Measurements from ENCODE around the gene CCR9. TPM values are rescaled to one million over a fixed set of nuclear protein-coding genes. Genes with fewer than 3 reads are reported as not detected.

Gene CCR9
- polyA plus RNA-seq, 1 donor = 1.0 TPM

GRCh38 chr3:45917146-45917898 lies 31.0 kb downstream of the CCR9 start:
- Histone ChIP-seq H3K27me3 (ENCODE audit: control insufficient read depth, insufficient read depth, low read length) (no peaks in the 10 kb centered on the region), H3K36me3 (ENCODE audit: control insufficient read depth, insufficient read depth, low read length) (peaks cover 33% of the 10 kb centered on the region), H3K4me3 (ENCODE audit: low read length) (no peak overlapping the region), H3K9me3 (ENCODE audit: control insufficient read depth, low read depth, low read length) (no peaks in the 10 kb centered on the region), H3K27ac (ENCODE audit: low read length) (no peak overlapping the region), H3K4me1 (ENCODE audit: control insufficient read depth, insufficient read depth, low read length) (no peaks in the 10 kb centered on the region)
- DNase-seq = no peak
- 80% methylated on average over 2 of the region's 6 CpGs for WGBS (ENCODE audit: insufficient coverage, low lambda C conversion rate)

GRCh38 chr3:45921158-45922038 lies 35.1 kb downstream of the CCR9 start:
- no peaks in the 10 kb centered on the region for H3K4me1 ChIP-seq (ENCODE audit: control insufficient read depth, insufficient read depth, low read length)
- H3K36me3 ChIP-seq (ENCODE audit: control insufficient read depth, insufficient read depth, low read length) = peaks cover 62% of the 10 kb centered on the region
- no peak overlapping the region for H3K27ac ChIP-seq (ENCODE audit: low read length)
- no peaks in the 10 kb centered on the region for H3K27me3 ChIP-seq (ENCODE audit: control insufficient read depth, insufficient read depth, low read length)
- no peaks in the 10 kb centered on the region for H3K9me3 ChIP-seq (ENCODE audit: control insufficient read depth, low read depth, low read length)
- no peak for DNase-seq
- H3K4me3 ChIP-seq (ENCODE audit: low read length) = no peak overlapping the region
- WGBS (ENCODE audit: insufficient coverage, low lambda C conversion rate) = no CpG with 5 or more reads among the region's 14 CpGs

GRCh38 chr3:45922039-45922326 lies 35.6 kb downstream of the CCR9 start:
- H3K27ac ChIP-seq (ENCODE audit: low read length) = no peak overlapping the region
- no peak for DNase-seq
- WGBS (ENCODE audit: insufficient coverage, low lambda C conversion rate) = no CpG with 5 or more reads among the region's 3 CpGs
- H3K4me3 ChIP-seq (ENCODE audit: low read length) = no peak overlapping the region
- peaks cover 62% of the 10 kb centered on the region for H3K36me3 ChIP-seq (ENCODE audit: control insufficient read depth, insufficient read depth, low read length)
- H3K4me1 ChIP-seq (ENCODE audit: control insufficient read depth, insufficient read depth, low read length) = no peaks in the 10 kb centered on the region
- H3K9me3 ChIP-seq (ENCODE audit: control insufficient read depth, low read depth, low read length) = no peaks in the 10 kb centered on the region
- H3K27me3 ChIP-seq (ENCODE audit: control insufficient read depth, insufficient read depth, low read length) = no peaks in the 10 kb centered on the region

GRCh38 chr3:45922950-45923590 lies 36.7 kb downstream of the CCR9 start:
- H3K27me3 ChIP-seq (ENCODE audit: control insufficient read depth, insufficient read depth, low read length) = no peaks in the 10 kb centered on the region
- WGBS (ENCODE audit: insufficient coverage, low lambda C conversion rate) = no CpG with 5 or more reads among the region's 4 CpGs
- no peak overlapping the region for H3K4me3 ChIP-seq (ENCODE audit: low read length)
- H3K36me3 ChIP-seq (ENCODE audit: control insufficient read depth, insufficient read depth, low read length) = peaks cover 72% of the 10 kb centered on the region
- no peak overlapping the region for H3K27ac ChIP-seq (ENCODE audit: low read length)
- H3K9me3 ChIP-seq (ENCODE audit: control insufficient read depth, low read depth, low read length) = no peaks in the 10 kb centered on the region
- DNase-seq = no peak
- H3K4me1 ChIP-seq (ENCODE audit: control insufficient read depth, insufficient read depth, low read length) = no peaks in the 10 kb centered on the region

- no peak overlapping the region for H3K27ac ChIP-seq (ENCODE audit: low read length)
- H3K36me3 ChIP-seq (ENCODE audit: control insufficient read depth, insufficient read depth, low read length) = peaks cover 76% of the 10 kb centered on the region
- no CpG with 5 or more reads among the region's 3 CpGs for WGBS (ENCODE audit: insufficient coverage, low lambda C conversion rate)
- no peak overlapping the region for H3K4me3 ChIP-seq (ENCODE audit: low read length)
- no peak for DNase-seq
- no peaks in the 10 kb centered on the region for H3K27me3 ChIP-seq (ENCODE audit: control insufficient read depth, insufficient read depth, low read length)
- no peaks in the 10 kb centered on the region for H3K9me3 ChIP-seq (ENCODE audit: control insufficient read depth, low read depth, low read length)
- H3K4me1 ChIP-seq (ENCODE audit: control insufficient read depth, insufficient read depth, low read length) = no peaks in the 10 kb centered on the region
Observed at GRCh38 chr3:45923755-45924154, 37.4 kb downstream of the CCR9 start.

GRCh38 chr3:45927881-45928280 lies 41.5 kb downstream of the CCR9 start:
- H3K36me3 ChIP-seq (ENCODE audit: control insufficient read depth, insufficient read depth, low read length) = peaks cover 80% of the 10 kb centered on the region
- no peak for DNase-seq
- no peak overlapping the region for H3K4me3 ChIP-seq (ENCODE audit: low read length)
- H3K27ac ChIP-seq (ENCODE audit: low read length) = no peak overlapping the region
- H3K4me1 ChIP-seq (ENCODE audit: control insufficient read depth, insufficient read depth, low read length) = no peaks in the 10 kb centered on the region
- no peaks in the 10 kb centered on the region for H3K27me3 ChIP-seq (ENCODE audit: control insufficient read depth, insufficient read depth, low read length)
- WGBS (ENCODE audit: insufficient coverage, low lambda C conversion rate) = no CpG with 5 or more reads among the region's 2 CpGs
- no peaks in the 10 kb centered on the region for H3K9me3 ChIP-seq (ENCODE audit: control insufficient read depth, low read depth, low read length)

- H3K4me3 ChIP-seq (ENCODE audit: low read length) = no peak overlapping the region
- H3K36me3 ChIP-seq (ENCODE audit: control insufficient read depth, insufficient read depth, low read length) = peaks cover 75% of the 10 kb centered on the region
- peak; percentile 20 to 29 for DNase-seq
- H3K27me3 ChIP-seq (ENCODE audit: control insufficient read depth, insufficient read depth, low read length) = no peaks in the 10 kb centered on the region
- WGBS (ENCODE audit: insufficient coverage, low lambda C conversion rate) = no CpG with 5 or more reads among the region's 9 CpGs
- H3K9me3 ChIP-seq (ENCODE audit: control insufficient read depth, low read depth, low read length) = no peaks in the 10 kb centered on the region
- no peak overlapping the region for H3K27ac ChIP-seq (ENCODE audit: low read length)
- no peaks in the 10 kb centered on the region for H3K4me1 ChIP-seq (ENCODE audit: control insufficient read depth, insufficient read depth, low read length)
Observed at GRCh38 chr3:45929042-45929679, 42.8 kb downstream of the CCR9 start.

GRCh38 chr3:45931496-45931895 lies 45.2 kb downstream of the CCR9 start:
- H3K27ac ChIP-seq (ENCODE audit: low read length) = no peak overlapping the region
- no peak overlapping the region for H3K4me3 ChIP-seq (ENCODE audit: low read length)
- no peak for DNase-seq
- H3K9me3 ChIP-seq (ENCODE audit: control insufficient read depth, low read depth, low read length) = no peaks in the 10 kb centered on the region
- no peaks in the 10 kb centered on the region for H3K27me3 ChIP-seq (ENCODE audit: control insufficient read depth, insufficient read depth, low read length)
- no CpG with 5 or more reads among the region's 6 CpGs for WGBS (ENCODE audit: insufficient coverage, low lambda C conversion rate)
- H3K36me3 ChIP-seq (ENCODE audit: control insufficient read depth, insufficient read depth, low read length) = peaks cover 85% of the 10 kb centered on the region
- H3K4me1 ChIP-seq (ENCODE audit: control insufficient read depth, insufficient read depth, low read length) = no peaks in the 10 kb centered on the region

- Histone ChIP-seq H3K27ac (ENCODE audit: low read length) (no peak overlapping the region), H3K4me3 (ENCODE audit: low read length) (no peak overlapping the region), H3K36me3 (ENCODE audit: control insufficient read depth, insufficient read depth, low read length) (peaks cover 90% of the 10 kb centered on the region), H3K9me3 (ENCODE audit: control insufficient read depth, low read depth, low read length) (no peaks in the 10 kb centered on the region), H3K4me1 (ENCODE audit: control insufficient read depth, insufficient read depth, low read length) (no peaks in the 10 kb centered on the region), H3K27me3 (ENCODE audit: control insufficient read depth, insufficient read depth, low read length) (no peaks in the 10 kb centered on the region)
- no peak for DNase-seq
- no CpG with 5 or more reads among the region's 4 CpGs for WGBS (ENCODE audit: insufficient coverage, low lambda C conversion rate)
Observed at GRCh38 chr3:45932112-45932511, 45.8 kb downstream of the CCR9 start.

GRCh38 chr3:45933591-45933990 lies 47.2 kb downstream of the CCR9 start:
- peaks cover 83% of the 10 kb centered on the region for H3K36me3 ChIP-seq (ENCODE audit: control insufficient read depth, insufficient read depth, low read length)
- H3K4me3 ChIP-seq (ENCODE audit: low read length) = no peak overlapping the region
- no peak for DNase-seq
- no peaks in the 10 kb centered on the region for H3K9me3 ChIP-seq (ENCODE audit: control insufficient read depth, low read depth, low read length)
- H3K27ac ChIP-seq (ENCODE audit: low read length) = no peak overlapping the region
- H3K27me3 ChIP-seq (ENCODE audit: control insufficient read depth, insufficient read depth, low read length) = no peaks in the 10 kb centered on the region
- WGBS (ENCODE audit: insufficient coverage, low lambda C conversion rate) = 82% methylated on average over 2 of the region's 4 CpGs
- no peaks in the 10 kb centered on the region for H3K4me1 ChIP-seq (ENCODE audit: control insufficient read depth, insufficient read depth, low read length)
